ENCODE results near the gene ADAM33.

ADAM33 gene

DNA sequence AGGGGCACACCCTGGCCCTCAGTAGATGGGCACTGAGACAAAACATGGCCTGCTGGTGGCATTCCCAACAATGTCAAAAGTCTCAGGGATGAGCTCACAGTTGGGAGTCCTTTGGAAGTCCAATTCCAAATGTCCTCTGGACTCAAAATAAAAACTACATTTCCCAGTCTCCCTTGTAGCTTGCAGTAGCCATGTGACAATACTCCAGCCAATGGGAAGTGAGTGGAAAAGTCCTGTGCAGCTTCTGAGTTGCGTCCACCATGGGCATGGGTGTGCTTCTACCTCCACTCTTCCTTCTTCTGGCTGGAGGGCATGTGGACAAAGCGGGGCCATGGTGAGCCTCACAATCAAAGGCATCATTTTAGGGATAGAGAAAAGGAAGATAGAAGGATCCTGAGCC lies 5.8 kb upstream of the ADAM33 start:
- no peak for DNase-seq (ENCODE audit: extremely low read depth in 1 of 2, low read depth in 1 of 2)

DNA sequence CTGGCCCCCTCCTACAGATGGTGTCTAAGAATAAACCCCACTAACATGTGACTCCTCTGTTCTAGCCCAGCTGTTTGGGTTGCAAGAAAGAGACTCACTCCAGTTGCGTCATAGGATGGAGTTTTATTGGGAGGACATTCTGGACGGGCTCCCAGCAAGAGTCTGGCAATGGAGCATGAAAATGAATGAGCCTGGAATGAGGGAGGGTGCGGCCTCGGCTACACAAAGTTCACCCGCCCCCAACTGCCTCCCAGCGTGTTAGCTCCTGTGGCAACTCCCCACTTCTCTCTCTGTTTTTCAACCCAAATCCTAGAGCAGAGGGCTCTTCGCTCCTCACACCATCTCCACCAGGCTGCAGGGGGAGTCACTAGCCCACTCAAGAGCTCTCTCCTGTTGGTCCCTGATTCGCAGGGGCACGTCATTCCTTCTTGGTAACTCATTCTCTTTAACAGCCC lies 5.1 kb upstream of the ADAM33 start:
- DNase-seq (ENCODE audit: extremely low read depth in 1 of 2, low read depth in 1 of 2), result no peak

DNA sequence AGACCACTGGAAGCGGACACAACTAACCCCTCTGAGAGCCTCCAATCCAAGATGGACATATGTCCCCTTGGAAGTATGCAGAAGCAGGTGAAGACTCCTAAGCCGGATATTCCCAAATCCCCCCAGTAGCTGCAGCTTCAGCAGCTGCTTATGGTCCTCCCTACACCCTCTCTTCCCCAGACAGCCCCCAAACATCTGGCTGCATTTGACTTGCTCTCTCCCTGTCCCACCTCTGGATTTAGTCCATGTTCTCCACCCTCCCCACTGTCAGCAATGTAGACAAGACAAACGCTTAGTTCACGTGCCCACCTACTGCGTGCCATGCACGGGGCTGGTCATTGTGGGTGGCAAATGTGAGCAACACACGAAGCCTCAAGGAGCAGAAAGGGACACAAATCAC lies 4.6 kb upstream of the ADAM33 start:
- no peak for DNase-seq (ENCODE audit: extremely low read depth in 1 of 2, low read depth in 1 of 2)

DNA sequence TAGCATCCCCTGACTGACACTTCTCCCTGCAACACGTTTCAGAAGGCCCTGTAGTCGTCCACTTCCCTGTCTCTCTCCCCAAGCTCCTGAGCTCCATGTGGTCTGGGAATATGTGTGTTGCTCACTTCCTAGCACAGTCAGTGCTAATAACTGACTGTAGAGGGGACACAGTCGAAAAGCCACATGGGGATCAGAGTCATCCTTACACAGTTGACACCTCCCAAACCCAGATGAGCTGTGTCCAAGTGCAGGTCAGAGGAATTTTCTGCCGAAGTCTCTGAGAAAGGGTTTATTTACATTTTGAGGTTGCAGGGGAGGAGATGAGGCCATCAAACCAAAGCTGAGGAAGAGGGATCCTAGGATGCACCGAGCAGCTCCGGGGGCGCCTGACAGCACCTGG lies 3.5 kb upstream of the ADAM33 start:
- DNase-seq (ENCODE audit: extremely low read depth in 1 of 2, low read depth in 1 of 2), result no peak

DNA sequence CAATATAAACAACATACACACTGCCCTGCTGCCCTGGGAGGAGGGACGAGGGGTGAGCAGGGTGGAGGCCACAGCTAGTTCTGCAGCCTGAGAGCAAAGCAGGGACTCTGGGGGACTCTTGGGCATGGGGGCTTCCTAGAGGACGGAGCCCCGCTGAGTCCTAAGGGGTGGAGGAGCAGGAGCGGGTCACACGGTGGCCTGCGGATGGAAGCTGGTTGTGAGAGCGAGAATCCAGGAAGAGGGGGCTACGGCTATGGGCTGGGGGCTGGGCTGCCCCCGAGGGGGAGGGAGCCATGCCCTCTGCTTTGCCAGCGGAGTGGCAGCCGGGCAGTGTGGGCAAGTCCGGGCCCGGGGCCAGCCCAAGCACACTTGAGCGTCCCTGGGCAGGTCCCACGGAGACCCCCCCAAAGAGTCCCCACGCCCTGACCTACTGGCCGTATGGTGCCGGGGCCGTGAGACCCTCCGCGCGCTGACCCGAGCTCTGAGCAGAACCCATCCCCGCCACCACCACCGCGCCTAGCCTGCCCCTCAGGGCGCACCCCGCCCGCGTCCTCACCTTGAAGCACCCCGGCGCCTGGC lies 369 bp downstream of the ADAM33 start:
- DNase-seq (ENCODE audit: extremely low read depth in 1 of 2, low read depth in 1 of 2), result no peak

DNA sequence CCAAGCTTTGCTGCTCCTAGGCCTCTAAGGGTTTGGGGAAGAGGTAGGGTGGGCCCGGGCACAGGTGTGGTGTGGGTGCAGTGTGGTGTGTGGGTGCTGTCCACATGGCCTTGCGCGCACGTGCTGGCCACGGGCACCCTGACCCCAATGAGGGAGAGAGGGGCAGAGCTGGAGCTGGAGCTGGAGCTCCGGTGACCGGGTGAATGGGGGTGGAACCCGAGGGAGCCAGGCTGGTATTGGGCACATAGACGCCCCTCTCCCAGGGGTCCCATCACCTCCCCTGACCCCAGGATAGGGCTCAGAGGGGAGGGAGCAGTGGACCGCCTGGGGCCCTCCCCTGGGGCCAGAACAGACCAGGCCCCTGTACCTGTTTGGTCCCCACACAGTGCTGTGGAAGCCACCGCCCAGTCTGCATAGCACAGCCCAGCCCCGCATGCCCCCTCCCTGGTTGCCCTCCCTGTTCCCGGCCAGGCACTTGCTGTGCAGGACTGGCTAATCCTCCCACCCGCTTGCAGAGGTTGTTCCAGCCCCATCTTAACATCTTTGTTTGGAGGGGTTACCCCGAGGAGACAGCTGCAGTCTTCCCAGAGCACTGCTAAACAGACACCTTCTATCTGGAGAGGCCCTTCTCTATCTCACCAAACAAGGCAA lies 984 bp downstream of the ADAM33 start:
- no peak for DNase-seq (ENCODE audit: extremely low read depth in 1 of 2, low read depth in 1 of 2)

DNA sequence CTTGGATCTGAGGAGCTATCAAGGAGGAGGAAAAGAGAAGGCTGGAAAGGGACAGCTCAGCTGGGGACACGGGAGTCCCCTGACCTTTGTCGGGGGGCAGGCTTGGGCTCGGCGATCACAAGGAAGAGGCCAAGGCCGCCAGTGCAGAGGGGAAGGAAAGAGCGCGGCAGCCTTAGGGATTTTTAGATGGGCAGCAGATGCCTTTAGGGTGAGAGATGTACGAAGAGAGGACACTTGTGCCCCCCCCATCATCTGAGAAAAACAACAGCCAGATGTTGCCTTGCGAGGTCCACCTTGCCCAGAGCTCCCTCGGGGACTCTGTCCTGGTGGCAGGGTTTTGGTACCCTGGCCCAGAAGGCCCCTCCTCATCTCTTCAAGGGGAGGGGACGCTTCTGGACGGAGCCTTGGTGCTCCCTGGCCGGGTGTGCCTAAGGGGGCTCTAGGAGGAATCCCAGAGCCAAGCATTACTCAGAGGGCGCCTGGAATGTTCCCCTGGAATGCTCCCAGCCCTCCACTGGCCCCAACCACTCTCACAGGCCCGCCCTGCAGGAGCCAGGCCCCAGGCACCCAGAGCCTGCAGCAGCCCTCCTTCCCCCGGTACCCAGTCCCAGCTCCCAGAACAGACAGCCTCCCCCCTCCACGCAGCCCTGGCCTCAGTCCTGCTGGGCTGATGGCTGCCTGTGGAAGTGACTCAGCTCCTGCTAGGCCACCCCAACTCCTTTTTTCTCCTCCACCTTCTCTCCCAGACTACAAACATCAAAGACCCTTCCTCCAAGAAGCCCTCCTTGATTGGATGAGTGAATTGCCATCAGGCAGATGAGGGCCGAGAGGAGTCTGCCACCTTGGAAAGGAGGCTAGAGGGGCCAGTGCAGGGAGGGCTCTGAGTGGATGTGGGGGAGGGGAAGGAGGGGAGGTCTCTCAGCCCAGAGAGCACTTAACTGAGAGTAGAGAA lies 1.8 kb downstream of the ADAM33 start:
- no peak for DNase-seq (ENCODE audit: extremely low read depth in 1 of 2, low read depth in 1 of 2)

DNA sequence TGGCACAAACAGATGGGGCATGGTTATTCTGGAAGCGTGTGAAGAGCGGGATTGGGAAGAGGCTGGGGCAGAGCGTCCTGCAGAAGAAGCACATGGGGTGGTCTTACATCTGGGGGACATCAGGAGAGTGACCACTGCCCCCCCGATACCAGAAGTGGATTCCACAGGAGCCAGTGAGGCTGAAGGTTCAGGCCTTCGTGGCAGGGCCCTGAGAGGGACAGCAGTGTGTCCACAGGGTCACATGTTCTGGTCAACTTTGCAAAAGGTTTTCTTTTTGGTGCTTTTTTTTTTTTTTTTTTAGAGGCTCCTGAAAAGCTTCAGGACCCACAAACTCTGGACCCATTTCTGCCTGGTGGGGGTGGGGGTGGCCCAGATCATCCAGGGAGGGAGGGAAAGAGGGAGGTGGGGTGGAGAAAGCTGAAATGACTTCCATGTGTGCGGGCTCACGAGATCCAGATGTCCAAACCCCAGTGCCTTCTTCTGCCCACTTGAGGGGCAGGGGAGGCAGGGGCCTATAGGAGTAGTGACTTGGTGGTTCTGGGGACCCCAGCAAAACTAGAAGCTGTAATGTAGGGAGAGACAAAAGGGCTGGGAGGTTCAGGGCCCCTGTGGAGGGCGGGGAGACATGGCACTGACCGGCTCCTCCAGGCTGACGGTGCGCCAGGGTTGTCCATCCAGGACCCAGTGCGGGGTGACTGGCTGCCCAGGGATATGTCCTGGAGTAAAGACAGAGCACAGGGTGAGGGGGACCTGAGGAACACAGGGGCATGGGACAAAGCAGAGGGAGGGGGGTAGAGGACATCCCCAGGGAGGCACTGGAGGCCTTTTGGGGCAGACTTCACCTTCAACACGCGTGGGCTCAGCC lies 2.7 kb downstream of the ADAM33 start:
- no peak for DNase-seq (ENCODE audit: extremely low read depth in 1 of 2, low read depth in 1 of 2)

DNA sequence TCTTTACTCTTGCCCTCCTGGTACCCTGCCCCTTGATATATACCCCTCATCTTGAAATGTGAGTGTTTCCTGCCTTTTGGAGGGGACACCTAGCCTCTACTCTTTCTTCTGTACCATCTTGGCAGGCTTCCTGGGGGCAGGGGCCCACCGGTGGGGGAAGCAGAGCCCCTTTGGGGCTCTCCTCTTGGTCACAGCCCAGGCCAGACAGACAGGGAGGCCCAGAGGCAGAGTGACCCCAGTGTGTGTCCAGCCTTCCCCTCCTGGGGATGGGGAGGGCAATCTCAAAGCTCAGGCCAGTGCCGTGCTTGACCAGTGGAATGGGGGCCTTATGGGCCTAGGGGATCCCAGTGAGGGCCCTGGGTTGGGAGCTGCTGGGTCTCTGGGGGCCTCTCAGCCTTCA lies 3.6 kb downstream of the ADAM33 start:
- no peak for DNase-seq (ENCODE audit: extremely low read depth in 1 of 2, low read depth in 1 of 2)

DNA sequence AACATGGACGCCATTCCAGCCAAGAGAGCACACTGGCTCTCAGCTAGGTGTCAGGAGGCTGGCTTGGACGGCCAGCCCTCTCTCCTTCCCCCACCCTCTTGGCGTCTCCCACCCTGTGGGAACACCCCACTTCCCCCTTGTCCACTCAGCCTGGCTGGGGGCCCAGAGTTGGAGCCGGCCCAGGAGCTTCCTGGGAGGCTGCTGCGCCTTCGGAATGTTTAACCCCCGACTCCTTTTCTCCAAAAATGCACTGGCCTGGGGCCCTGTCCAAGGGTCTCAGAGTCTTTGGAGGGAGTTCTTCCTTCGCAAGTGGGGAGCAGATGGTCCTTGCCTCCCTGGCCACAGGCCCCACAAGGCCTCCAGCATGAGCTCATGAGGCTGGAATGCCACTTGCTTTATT lies 4.1 kb downstream of the ADAM33 start:
- DNase-seq (ENCODE audit: extremely low read depth in 1 of 2, low read depth in 1 of 2), result no peak

DNA sequence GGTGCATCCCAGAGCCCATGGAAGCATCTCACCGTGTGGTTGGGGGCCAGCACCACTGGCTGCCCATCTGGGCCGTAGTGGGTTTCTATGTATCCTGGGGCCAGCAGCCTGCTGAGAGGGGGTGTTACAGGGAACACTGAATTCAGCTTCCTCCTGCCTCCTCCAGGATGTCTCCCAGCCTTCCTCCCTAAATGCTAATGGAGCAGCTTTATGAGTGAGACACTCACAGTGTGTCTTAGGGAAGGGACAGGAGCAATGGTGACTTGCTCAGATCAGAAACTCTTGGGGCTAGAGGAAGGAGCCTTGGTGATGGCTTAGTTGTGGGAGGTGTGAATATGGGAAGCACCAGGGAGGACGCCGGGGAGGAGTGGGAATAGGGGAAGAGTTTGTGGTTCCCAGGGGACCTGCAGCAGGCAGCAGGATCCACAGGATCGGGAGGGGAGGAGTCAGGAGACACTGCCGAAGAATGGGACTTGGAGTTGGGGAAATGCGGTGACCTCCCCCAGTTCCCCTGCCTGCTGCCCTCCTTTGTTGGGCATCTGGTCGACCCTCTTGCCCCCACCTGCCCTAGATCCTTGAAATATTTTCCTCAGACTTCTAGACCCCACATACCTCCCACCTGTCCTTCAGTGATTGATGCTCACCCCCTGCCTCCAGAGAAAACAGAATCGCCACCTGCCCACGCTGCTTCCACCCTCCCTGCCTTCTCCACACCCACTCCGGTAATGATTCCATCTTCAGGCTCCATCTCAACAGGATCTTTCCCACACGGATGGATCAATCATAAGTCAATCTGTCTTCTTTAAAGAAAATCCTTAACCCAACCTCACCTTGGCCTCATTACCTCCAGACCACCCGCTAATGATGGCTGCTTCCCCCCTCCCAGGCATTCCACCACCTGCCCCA lies 6.6 kb downstream of the ADAM33 start:
- no peak for DNase-seq (ENCODE audit: extremely low read depth in 1 of 2, low read depth in 1 of 2)

DNA sequence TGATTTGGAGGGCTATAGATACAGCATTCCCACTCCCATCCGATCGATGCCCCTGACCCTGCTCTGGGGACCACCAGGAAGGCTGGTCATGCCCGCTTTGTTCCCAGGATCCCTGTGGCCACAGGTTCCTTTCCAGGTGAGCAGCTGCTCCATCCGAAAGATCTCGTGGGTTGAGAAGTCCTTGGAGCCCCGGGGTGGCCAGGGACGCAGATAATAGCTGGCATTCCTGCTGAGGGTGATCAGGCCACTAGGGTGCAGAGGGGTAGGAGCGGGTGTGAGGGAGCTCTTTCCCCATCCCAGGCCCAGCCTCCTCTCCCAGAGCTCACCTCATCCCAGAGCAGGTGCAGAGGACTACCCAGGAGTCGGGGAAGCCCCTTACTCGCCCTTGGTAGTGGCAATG lies 7.4 kb downstream of the ADAM33 start:
- no peak for DNase-seq (ENCODE audit: extremely low read depth in 1 of 2, low read depth in 1 of 2)

DNA sequence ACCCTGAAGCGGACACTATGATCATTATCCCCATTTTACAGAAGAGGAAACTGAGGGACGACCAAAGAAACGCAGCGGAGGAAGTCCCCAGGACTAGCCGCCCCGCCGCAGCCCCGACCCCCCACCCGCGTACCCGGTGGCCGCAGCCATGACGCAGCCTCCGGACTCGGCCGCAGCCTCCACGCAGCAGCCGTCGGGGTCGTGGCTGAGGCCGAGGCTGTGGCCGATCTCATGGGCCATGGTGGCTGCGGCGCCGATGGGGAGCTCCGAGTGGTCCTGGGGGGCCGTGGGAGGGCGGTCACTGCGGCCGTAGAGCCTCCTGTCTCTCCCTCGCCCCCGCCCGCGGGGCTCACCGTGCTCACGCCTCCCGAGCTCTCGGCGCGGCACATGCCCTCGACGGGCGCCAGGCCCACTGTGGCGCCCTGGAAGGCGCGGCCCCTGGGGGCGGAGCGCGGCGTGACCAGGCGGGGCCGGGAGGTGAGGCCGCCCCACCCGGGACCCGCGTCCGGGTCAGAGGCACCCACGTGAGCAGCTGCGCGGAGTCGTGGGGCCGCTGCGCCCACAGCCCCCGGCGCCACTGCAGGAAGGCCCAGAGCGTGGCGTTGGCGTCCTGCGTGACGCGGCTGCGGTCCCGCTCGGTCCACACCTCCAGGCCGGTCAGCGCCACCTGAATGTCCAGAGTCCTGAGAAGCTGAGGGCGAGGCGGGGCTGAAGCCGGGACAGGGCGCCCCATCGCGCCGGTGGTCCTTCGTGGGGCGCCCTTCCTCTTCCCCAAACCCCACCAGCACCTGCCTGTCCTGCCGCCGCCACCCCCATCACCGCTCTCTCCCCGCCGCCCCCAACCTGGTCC lies 8.4 kb downstream of the ADAM33 start:
- DNase-seq (ENCODE audit: extremely low read depth in 1 of 2, low read depth in 1 of 2), result no peak

DNA sequence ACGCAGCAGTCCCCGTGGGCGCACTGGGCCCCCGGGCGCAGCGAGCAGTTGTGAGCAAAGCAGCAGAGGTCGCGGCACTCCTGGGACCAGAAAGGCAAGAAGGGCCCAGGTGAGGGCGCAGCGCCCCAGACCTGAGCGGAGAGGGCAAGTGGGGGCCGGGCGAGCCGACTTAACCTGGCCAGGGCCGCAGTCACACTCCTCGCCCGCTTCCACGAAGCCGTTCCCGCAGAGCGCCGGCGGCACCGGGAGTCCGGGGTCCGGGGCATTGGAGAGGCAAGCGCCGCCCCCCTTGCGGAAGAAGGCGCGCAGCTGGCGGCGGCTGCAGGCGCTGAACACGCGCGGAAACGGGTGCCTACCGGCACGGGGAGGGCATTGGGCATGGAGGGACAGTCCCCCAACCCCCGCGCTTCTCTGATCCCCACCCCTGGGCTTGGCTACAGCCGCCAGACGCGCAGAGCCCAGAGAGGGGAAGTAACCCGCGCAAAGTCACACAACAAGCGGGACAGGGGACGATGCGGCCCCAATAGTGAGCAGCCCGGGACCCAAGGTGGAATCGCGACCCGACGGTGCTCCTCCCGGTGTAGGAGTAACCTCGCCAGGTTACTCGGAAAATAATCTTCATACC lies 9.2 kb downstream of the ADAM33 start:
- no peak for DNase-seq (ENCODE audit: extremely low read depth in 1 of 2, low read depth in 1 of 2)

DNA sequence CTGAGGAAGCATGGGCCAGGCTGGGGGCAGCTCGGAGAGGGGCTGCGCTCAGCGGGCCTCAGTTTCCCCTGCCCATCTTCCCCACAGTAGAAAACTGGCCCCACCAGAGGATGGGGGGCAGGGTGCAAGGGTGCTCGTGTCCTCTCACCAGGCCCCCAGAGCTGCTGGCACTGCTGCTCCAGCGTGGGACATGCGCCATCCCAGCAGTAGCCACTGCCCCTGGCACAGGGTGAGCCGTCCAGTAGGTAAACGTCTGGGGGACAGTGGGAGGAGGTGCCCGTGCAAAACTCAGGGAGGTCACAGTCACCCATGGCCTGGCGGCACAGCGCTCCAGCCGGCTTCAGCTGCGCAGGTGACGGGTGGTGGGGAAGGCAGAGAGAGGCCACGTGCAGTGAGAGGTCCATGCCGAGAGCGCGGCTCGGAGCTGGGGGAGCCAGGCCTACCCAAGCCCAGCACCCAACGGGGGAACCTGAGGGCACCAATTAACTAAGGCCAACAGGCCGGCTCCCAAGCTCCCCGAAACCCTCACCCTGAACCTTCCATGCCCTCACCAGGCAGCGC lies 9.7 kb downstream of the ADAM33 start:
- DNase-seq (ENCODE audit: extremely low read depth in 1 of 2, low read depth in 1 of 2), result no peak

DNA sequence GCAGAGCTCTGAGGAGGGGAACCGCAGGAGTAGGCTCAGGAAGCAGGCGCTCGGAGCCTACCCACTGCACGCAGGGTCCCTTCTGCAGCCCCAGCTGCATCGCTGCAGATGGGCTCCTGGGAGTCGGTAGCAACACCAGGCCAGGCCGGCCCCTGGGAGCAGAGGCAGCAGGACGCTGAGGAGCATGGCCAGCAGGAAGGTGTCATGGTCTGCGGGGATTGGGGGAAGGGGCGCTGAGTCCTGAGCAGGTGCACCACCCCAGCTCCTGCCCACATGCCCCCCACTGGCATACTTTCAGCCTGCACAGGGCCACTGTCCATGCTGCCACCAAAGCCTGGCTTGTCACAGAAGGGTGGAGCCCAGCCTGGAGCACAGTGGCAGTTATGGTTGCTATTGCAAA lies 10.9 kb downstream of the ADAM33 start:
- DNase-seq (ENCODE audit: extremely low read depth in 1 of 2, low read depth in 1 of 2), result no peak

DNA sequence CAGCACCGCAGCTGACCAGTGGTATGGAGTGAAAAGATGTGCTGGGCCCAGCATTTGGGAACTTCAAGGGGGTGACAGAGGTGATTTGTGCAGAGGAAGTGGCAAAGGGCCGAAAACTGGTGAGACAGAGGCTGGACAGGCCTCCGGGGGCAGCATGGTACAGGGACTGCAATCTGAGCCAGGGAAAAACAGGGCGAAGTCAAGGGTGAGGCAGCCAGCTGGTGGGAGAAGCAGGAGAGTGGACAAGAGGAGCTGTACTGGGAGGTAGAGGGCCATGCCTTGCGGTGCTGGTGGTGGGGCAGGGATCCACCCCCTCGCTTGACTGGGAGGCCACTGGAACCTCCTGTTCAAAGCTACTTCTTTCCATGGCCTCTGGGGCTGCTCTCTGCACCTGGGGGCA lies 11.3 kb downstream of the ADAM33 start:
- DNase-seq (ENCODE audit: extremely low read depth in 1 of 2, low read depth in 1 of 2), result no peak

DNA sequence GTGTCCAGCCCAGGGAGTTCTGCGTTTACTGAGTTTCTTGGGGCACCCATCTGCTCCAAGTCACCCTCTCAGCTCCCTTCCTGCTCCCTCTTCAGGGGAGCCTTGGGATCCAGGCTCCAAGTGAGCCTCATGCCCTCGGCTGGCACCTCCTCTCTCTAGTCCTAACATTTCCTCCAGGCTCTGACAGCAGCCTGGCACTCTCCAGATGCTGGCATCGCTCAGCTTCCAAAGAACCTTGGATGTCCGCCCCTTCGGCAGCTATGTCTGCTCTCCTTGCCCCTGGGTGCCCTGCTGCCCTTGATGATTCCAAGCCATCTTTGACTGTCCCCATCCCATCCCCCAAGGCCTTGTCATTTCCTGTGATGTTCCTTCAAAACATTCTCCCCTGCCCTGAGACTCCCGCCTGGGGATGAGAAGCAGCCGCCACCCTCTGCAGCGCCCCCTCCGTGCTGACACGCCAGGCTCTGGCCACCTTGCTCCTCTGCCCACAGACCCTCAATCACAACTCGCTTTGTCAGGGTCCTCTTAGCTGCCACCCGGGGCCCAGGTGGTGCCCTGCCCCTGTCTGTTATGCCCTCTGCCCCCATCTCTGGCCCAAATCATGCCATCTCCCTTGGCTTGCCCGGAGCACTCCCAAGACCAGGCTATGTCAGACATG lies 12.0 kb downstream of the ADAM33 start:
- DNase-seq (ENCODE audit: extremely low read depth in 1 of 2, low read depth in 1 of 2), result no peak

Data from stimulated activated CD8-positive, alpha-beta memory T cell treated with anti-CD3 and anti-CD28 coated beads, Interleukin-7, amount 100 ng/mL, for 48 hours (primary cell).